HEK293 (cell line): ENCODE data around the gene MLLT10.

Experiments used
- KLF1 ChIP-seq: fragments of 450-650 bp; formaldehyde crosslinking; IDR thresholded peaks from 2 replicates; pipeline ENCODE4 v1.5.1; 2016; ENCODE audit warnings: missing biosample characterization, missing genetic modification characterization
- SP3 ChIP-seq: fragments of 450-650 bp; formaldehyde crosslinking; IDR thresholded peaks from 2 replicates; pipeline ENCODE4 v1.5.1; 2016; ENCODE audit warnings: missing biosample characterization, missing genetic modification characterization
- TCF7L2 ChIP-seq: IDR thresholded peaks from 2 replicates; pipeline ENCODE4 v1.6.1; 2011; ENCODE audit warnings: low read depth, mild to moderate bottlenecking, inconsistent platforms, low read length, moderate library complexity, borderline replicate concordance
- ZBTB21 ChIP-seq: fragments of 450-650 bp; formaldehyde crosslinking; IDR thresholded peaks from 2 replicates; pipeline ENCODE4 v1.5.1; 2017; ENCODE audit warnings: missing biosample characterization, missing genetic modification characterization
- ZFP3 ChIP-seq: fragments of 450-650 bp; formaldehyde crosslinking; IDR thresholded peaks from 2 replicates; pipeline ENCODE4 v1.5.1; 2016; ENCODE audit warnings: low read depth, missing biosample characterization, missing genetic modification characterization
- ZNF221 ChIP-seq: fragments of 450-650 bp; formaldehyde crosslinking; IDR thresholded peaks from 2 replicates; pipeline ENCODE4 v1.5.1; 2017; ENCODE audit warnings: missing biosample characterization, missing genetic modification characterization, borderline replicate concordance
- ZNF292 ChIP-seq: fragments of 450-650 bp; formaldehyde crosslinking; IDR thresholded peaks from 2 replicates; pipeline ENCODE4 v1.5.1; 2016; ENCODE audit warnings: low read depth, missing biosample characterization, missing genetic modification characterization, borderline replicate concordance
- ZNF354C ChIP-seq: fragments of 450-650 bp; formaldehyde crosslinking; IDR thresholded peaks from 2 replicates; pipeline ENCODE4 v1.5.1; 2016; ENCODE audit warnings: missing biosample characterization, missing genetic modification characterization, low read depth, borderline replicate concordance
- ZNF426 ChIP-seq: fragments of 450-650 bp; formaldehyde crosslinking; IDR thresholded peaks from 2 replicates; pipeline ENCODE4 v1.5.1; 2017; ENCODE audit warnings: missing biosample characterization, missing genetic modification characterization, mild to moderate bottlenecking, inconsistent platforms, moderate library complexity
- ZNF521 ChIP-seq: fragments of 450-650 bp; formaldehyde crosslinking; IDR thresholded peaks from 2 replicates; pipeline ENCODE4 v1.5.1; 2017; ENCODE audit warnings: missing biosample characterization, mild to moderate bottlenecking, missing genetic modification characterization
- ZNF530 ChIP-seq: fragments of 450-650 bp; formaldehyde crosslinking; IDR thresholded peaks from 2 replicates; pipeline ENCODE4 v1.5.1; 2016; ENCODE audit warnings: low read depth, missing biosample characterization, missing genetic modification characterization
- ZNF624 ChIP-seq: fragments of 450-650 bp; formaldehyde crosslinking; IDR thresholded peaks from 2 replicates; pipeline ENCODE4 v1.5.1; 2017; ENCODE audit warnings: missing biosample characterization, missing genetic modification characterization
- ZNF626 ChIP-seq: fragments of 450-650 bp; sonication (Bioruptor Pico); formaldehyde crosslinking; IDR thresholded peaks from 2 replicates; pipeline ENCODE4 v1.5.1; 2018; ENCODE audit warnings: missing biosample characterization, missing genetic modification characterization, inconsistent platforms
- ZNF747 ChIP-seq: fragments of 450-650 bp; formaldehyde crosslinking; IDR thresholded peaks from 2 replicates; pipeline ENCODE4 v1.5.1; 2016; ENCODE audit warnings: missing biosample characterization, missing genetic modification characterization
- ZNF768 ChIP-seq: fragments of 450-650 bp; formaldehyde crosslinking; IDR thresholded peaks from 2 replicates; pipeline ENCODE4 v1.5.1; 2018; ENCODE audit warnings: missing biosample characterization, mild to moderate bottlenecking, missing genetic modification characterization
- ZNF837 ChIP-seq: fragments of 450-650 bp; formaldehyde crosslinking; IDR thresholded peaks from 2 replicates; pipeline ENCODE4 v1.5.1; 2016; ENCODE audit warnings: missing biosample characterization, missing genetic modification characterization
- TF ChIP-seq, protein P1 (sequence below): fragments of 450-650 bp; IDR thresholded peaks from 2 replicates; pipeline ENCODE4 v1.5.1; 2018; ENCODE audit warnings: missing biosample characterization, missing genetic modification characterization
- TF ChIP-seq, protein P2 (sequence below): fragments of 450-650 bp; formaldehyde crosslinking; conservative IDR thresholded peaks from 2 replicates; pipeline ENCODE4 v1.5.1; 2016; ENCODE audit warnings: low read depth, missing biosample characterization, missing genetic modification characterization
- TF ChIP-seq, protein P3 (sequence below): fragments of 450-650 bp; formaldehyde crosslinking; IDR thresholded peaks from 2 replicates; pipeline ENCODE4 v1.5.1; 2016; ENCODE audit warnings: missing biosample characterization, missing genetic modification characterization
- TF ChIP-seq, protein P4 (sequence below): fragments of 450-650 bp; formaldehyde crosslinking; optimal IDR thresholded peaks from 2 replicates; pipeline ENCODE3; 2016; ENCODE audit warnings: missing biosample characterization, mild to moderate bottlenecking, missing genetic modification characterization
- TF ChIP-seq, protein P5 (sequence below): fragments of 450-650 bp; formaldehyde crosslinking; IDR thresholded peaks from 2 replicates; pipeline ENCODE4 v1.5.1; 2017; ENCODE audit warnings: missing biosample characterization, missing genetic modification characterization
- TF ChIP-seq, protein P6 (sequence below): fragments of 450-650 bp; formaldehyde crosslinking; IDR thresholded peaks from 2 replicates; pipeline ENCODE4 v1.5.1; 2016; ENCODE audit warnings: missing biosample characterization, missing genetic modification characterization
- TF ChIP-seq, protein P7 (sequence below): fragments of 450-650 bp; formaldehyde crosslinking; IDR thresholded peaks from 2 replicates; pipeline ENCODE4 v1.5.1; 2016; ENCODE audit warnings: missing biosample characterization, missing genetic modification characterization
- TF ChIP-seq, protein P8 (sequence below): fragments of 450-650 bp; formaldehyde crosslinking; IDR thresholded peaks from 2 replicates; pipeline ENCODE4 v1.5.1; 2017; ENCODE audit warnings: missing biosample characterization, missing genetic modification characterization

Gene MLLT10

DNA sequence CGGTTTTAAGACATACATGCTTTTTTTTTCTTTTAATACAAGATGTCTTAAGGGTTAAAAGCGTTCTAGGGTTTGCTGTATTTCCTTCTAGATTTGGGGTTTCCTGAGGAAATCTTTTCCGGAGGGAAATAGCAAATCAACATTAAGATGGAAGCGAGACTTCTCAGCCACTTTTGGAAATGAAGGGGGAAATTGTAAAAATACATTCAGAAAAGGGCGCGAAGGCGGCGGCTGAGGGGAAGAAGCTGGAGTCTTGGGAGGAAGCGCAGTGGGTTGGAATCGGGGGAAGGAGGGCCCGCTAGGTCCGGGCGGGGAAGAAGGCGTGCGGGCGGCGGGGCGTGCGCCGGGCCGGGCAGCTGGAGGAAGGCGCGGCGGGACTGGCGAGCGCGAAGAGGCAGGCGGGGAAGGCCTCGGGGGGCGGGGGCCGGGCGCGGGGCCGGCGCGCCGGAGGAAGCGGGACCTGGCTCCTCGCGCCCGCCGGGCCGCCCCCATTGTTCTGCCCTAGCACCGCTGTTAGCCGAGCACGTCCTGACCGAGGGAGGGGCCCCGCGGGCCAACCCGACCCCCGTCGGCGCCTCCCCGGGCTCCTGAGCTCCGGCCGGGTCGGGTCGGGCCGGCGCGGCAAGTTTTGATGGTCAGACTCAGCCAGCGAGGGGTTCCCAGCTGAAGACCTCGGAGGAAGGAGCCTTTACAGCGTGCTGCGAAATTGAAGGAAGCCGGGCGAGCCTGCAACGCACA lies 7.0 kb upstream of the MLLT10 start (continued):
- TF ChIP-seq, protein P1, sequence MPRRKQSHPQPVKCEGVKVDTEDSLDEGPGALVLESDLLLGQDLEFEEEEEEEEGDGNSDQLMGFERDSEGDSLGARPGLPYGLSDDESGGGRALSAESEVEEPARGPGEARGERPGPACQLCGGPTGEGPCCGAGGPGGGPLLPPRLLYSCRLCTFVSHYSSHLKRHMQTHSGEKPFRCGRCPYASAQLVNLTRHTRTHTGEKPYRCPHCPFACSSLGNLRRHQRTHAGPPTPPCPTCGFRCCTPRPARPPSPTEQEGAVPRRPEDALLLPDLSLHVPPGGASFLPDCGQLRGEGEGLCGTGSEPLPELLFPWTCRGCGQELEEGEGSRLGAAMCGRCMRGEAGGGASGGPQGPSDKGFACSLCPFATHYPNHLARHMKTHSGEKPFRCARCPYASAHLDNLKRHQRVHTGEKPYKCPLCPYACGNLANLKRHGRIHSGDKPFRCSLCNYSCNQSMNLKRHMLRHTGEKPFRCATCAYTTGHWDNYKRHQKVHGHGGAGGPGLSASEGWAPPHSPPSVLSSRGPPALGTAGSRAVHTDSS (tag by site-specific recombination) = no peak
- TF ChIP-seq ZNF292 (tag by site-specific recombination) = no peak
- TF ChIP-seq ZNF521 (tag by site-specific recombination) = no peak
- TF ChIP-seq ZNF837 = no peak
- TF ChIP-seq ZNF530 = no peak
- peak; percentile 56 for TF ChIP-seq KLF1 (tag by site-specific recombination)
- TF ChIP-seq TCF7L2 = no peak
- TF ChIP-seq ZNF354C (tag by site-specific recombination) = no peak
- TF ChIP-seq ZNF426 (tag by site-specific recombination) = no peak
- no peak for TF ChIP-seq ZBTB21 (tag by site-specific recombination)
- no peak for TF ChIP-seq ZNF626 (tag by site-specific recombination)
- TF ChIP-seq ZNF747 (tag by site-specific recombination) = no peak
- no peak for TF ChIP-seq ZNF768
- TF ChIP-seq, protein P2, sequence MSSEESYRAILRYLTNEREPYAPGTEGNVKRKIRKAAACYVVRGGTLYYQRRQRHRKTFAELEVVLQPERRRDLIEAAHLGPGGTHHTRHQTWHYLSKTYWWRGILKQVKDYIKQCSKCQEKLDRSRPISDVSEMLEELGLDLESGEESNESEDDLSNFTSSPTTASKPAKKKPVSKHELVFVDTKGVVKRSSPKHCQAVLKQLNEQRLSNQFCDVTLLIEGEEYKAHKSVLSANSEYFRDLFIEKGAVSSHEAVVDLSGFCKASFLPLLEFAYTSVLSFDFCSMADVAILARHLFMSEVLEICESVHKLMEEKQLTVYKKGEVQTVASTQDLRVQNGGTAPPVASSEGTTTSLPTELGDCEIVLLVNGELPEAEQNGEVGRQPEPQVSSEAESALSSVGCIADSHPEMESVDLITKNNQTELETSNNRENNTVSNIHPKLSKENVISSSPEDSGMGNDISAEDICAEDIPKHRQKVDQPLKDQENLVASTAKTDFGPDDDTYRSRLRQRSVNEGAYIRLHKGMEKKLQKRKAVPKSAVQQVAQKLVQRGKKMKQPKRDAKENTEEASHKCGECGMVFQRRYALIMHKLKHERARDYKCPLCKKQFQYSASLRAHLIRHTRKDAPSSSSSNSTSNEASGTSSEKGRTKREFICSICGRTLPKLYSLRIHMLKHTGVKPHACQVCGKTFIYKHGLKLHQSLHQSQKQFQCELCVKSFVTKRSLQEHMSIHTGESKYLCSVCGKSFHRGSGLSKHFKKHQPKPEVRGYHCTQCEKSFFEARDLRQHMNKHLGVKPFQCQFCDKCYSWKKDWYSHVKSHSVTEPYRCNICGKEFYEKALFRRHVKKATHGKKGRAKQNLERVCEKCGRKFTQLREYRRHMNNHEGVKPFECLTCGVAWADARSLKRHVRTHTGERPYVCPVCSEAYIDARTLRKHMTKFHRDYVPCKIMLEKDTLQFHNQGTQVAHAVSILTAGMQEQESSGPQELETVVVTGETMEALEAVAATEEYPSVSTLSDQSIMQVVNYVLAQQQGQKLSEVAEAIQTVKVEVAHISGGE (tag by site-specific recombination) = 0 out of 2 replicates have a peak, but pooled peaks have one; percentile 13
- TF ChIP-seq, protein P3, sequence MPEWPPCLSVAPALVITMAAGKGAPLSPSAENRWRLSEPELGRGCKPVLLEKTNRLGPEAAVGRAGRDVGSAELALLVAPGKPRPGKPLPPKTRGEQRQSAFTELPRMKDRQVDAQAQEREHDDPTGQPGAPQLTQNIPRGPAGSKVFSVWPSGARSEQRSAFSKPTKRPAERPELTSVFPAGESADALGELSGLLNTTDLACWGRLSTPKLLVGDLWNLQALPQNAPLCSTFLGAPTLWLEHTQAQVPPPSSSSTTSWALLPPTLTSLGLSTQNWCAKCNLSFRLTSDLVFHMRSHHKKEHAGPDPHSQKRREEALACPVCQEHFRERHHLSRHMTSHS (tag by site-specific recombination) = no peak
- TF ChIP-seq ZNF221 = no peak
- TF ChIP-seq, protein P4, sequence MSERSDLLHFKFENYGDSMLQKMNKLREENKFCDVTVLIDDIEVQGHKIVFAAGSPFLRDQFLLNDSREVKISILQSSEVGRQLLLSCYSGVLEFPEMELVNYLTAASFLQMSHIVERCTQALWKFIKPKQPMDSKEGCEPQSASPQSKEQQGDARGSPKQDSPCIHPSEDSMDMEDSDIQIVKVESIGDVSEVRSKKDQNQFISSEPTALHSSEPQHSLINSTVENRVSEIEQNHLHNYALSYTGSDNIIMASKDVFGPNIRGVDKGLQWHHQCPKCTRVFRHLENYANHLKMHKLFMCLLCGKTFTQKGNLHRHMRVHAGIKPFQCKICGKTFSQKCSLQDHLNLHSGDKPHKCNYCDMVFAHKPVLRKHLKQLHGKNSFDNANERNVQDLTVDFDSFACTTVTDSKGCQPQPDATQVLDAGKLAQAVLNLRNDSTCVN (tag by site-specific recombination) = peak; percentile 69
- TF ChIP-seq, protein P5, sequence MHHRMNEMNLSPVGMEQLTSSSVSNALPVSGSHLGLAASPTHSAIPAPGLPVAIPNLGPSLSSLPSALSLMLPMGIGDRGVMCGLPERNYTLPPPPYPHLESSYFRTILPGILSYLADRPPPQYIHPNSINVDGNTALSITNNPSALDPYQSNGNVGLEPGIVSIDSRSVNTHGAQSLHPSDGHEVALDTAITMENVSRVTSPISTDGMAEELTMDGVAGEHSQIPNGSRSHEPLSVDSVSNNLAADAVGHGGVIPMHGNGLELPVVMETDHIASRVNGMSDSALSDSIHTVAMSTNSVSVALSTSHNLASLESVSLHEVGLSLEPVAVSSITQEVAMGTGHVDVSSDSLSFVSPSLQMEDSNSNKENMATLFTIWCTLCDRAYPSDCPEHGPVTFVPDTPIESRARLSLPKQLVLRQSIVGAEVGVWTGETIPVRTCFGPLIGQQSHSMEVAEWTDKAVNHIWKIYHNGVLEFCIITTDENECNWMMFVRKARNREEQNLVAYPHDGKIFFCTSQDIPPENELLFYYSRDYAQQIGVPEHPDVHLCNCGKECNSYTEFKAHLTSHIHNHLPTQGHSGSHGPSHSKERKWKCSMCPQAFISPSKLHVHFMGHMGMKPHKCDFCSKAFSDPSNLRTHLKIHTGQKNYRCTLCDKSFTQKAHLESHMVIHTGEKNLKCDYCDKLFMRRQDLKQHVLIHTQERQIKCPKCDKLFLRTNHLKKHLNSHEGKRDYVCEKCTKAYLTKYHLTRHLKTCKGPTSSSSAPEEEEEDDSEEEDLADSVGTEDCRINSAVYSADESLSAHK (tag by site-specific recombination) = no peak; the same call in 1 of the 2 replicates
- no peak for TF ChIP-seq ZFP3 (tag by site-specific recombination)
- TF ChIP-seq, protein P6, sequence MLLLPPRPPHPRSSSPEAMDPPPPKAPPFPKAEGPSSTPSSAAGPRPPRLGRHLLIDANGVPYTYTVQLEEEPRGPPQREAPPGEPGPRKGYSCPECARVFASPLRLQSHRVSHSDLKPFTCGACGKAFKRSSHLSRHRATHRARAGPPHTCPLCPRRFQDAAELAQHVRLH (tag by site-specific recombination) = no peak
- TF ChIP-seq, protein P7, sequence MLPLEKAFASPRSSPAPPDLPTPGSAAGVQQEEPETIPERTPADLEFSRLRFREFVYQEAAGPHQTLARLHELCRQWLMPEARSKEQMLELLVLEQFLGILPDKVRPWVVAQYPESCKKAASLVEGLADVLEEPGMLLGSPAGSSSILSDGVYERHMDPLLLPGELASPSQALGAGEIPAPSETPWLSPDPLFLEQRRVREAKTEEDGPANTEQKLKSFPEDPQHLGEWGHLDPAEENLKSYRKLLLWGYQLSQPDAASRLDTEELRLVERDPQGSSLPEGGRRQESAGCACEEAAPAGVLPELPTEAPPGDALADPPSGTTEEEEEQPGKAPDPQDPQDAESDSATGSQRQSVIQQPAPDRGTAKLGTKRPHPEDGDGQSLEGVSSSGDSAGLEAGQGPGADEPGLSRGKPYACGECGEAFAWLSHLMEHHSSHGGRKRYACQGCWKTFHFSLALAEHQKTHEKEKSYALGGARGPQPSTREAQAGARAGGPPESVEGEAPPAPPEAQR (tag by site-specific recombination) = no peak
- no peak for TF ChIP-seq ZNF624 (tag by site-specific recombination)
- TF ChIP-seq, protein P8, sequence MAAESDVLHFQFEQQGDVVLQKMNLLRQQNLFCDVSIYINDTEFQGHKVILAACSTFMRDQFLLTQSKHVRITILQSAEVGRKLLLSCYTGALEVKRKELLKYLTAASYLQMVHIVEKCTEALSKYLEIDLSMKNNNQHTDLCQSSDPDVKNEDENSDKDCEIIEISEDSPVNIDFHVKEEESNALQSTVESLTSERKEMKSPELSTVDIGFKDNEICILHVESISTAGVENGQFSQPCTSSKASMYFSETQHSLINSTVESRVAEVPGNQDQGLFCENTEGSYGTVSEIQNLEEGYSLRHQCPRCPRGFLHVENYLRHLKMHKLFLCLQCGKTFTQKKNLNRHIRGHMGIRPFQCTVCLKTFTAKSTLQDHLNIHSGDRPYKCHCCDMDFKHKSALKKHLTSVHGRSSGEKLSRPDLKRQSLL (tag by site-specific recombination) = no peak
- TF ChIP-seq SP3 = peak; percentile 58
